H1 (cell line): ENCODE results near the gene MCOLN3. TPM values are rescaled to one million over a fixed set of nuclear protein-coding genes. Genes with fewer than 3 reads are reported as not detected.

Experiments used
- CTCF ChIA-PET: fragments of 300-600 bp; sonication (Branson Sonifier 250); formaldehyde crosslinking; loops from one replicate; lab custom pipeline; 2021; ENCODE audit not compliant: partially characterized antibody; lab: Charles Lee
- POLR2A ChIA-PET: fragments of 300-600 bp; sonication (Branson Sonifier 250); formaldehyde crosslinking; loops from one replicate; lab custom pipeline; 2021; ENCODE audit warnings: inconsistent platforms; ENCODE audit not compliant: partially characterized antibody; lab: Charles Lee
- DNase-seq, 2 experiments: peaks; one replicate each; pipeline versions ENCODE4 v3.0.0 to v3.0.0-alpha.2; 2010 to 2022; ENCODE audit warnings: low spot score in 2 of 2, low read depth in 1 of 2, mixed read lengths in 1 of 2
- FAIRE-seq: peaks from 2 replicates; lab custom pipeline; 2011; peaks lifted over from hg19 to GRCh38; lab: Jason Lieb, UNC
- H2AFZ ChIP-seq: 2 replicates; pipeline ENCODE4 v1.8.1; 2012; ENCODE audit warnings: low read length, inconsistent platforms
- H2AK5ac ChIP-seq: 2 replicates; pipeline ENCODE4 v1.6.1; 2013; ENCODE audit warnings: low read depth, low read length
- H2BK120ac ChIP-seq: replicated peaks from 2 replicates; pipeline ENCODE3; 2013; ENCODE audit warnings: low read depth, low read length, inconsistent platforms
- H2BK12ac ChIP-seq: 2 replicates; pipeline ENCODE4 v1.6.1; 2013; ENCODE audit warnings: low read depth, low read length
- H2BK15ac ChIP-seq: 2 replicates; pipeline ENCODE4 v1.6.1; 2013; ENCODE audit warnings: low read length
- H2BK20ac ChIP-seq: 2 replicates; pipeline ENCODE4 v1.6.1; 2013; ENCODE audit warnings: low read length
- H2BK5ac ChIP-seq: 2 replicates; pipeline ENCODE4 v1.6.1; 2013; ENCODE audit warnings: low read depth, low read length
- H3K14ac ChIP-seq: 2 replicates; pipeline ENCODE4 v1.6.1; 2013; ENCODE audit warnings: inconsistent platforms; ENCODE audit not compliant: insufficient read length
- H3K18ac ChIP-seq: 2 replicates; pipeline ENCODE4 v1.6.1; 2013; ENCODE audit warnings: low read length; ENCODE audit errors: extremely low read depth
- H3K23ac ChIP-seq: 2 replicates; pipeline ENCODE4 v1.6.1; 2013; ENCODE audit warnings: inconsistent platforms; ENCODE audit not compliant: insufficient read length
- H3K23me2 ChIP-seq: 2 replicates; pipeline ENCODE4 v1.6.1; 2013; ENCODE audit warnings: low read depth, low read length
- H3K27ac ChIP-seq: 2 replicates; pipeline ENCODE4 v1.6.1; 2011; ENCODE audit warnings: low read depth, low read length, inconsistent platforms
- H3K27me3 ChIP-seq, 4 experiments: replicated peaks in 1 of 4; 1 replicate in 1 of 4; 2 replicates in 3 of 4; pipeline versions ENCODE4 v1.6.1 to v1.8.1; 2011 to 2013; ENCODE audit warnings: low read length in 3 of 4, mild to moderate bottlenecking in 3 of 4, inconsistent platforms in 2 of 4, mixed read lengths in 2 of 4, moderate library complexity in 1 of 4; ENCODE audit not compliant: control insufficient read depth in 3 of 4, insufficient read depth in 3 of 4; ENCODE audit errors: extremely low read depth in 1 of 4
- H3K36me3 ChIP-seq, 4 experiments: 2 replicates each; pipeline versions ENCODE4 v1.6.1 to v1.8.1; 2011 to 2013; ENCODE audit warnings: mild to moderate bottlenecking in 4 of 4, low read length in 3 of 4, moderate library complexity in 2 of 4, control low read depth in 1 of 4, inconsistent platforms in 1 of 4; ENCODE audit not compliant: insufficient read depth in 4 of 4, control insufficient read depth in 2 of 4
- H3K4ac ChIP-seq: replicated peaks from 2 replicates; pipeline ENCODE3; 2013; ENCODE audit warnings: low read length, low read depth, mixed read lengths, inconsistent platforms; ENCODE audit not compliant: insufficient read length
- H3K4me1 ChIP-seq, 4 experiments: replicated peaks in 1 of 4; 1 replicate in 1 of 4; 2 replicates in 3 of 4; pipeline versions ENCODE4 v1.6.1 to v1.8.1; 2011 to 2013; ENCODE audit warnings: low read length in 3 of 4, inconsistent platforms in 2 of 4, mixed read lengths in 1 of 4; ENCODE audit not compliant: insufficient read depth in 4 of 4, control insufficient read depth in 3 of 4
- H3K4me2 ChIP-seq, 2 experiments: 2 replicates each; pipeline versions ENCODE4 v1.6.1 to v1.8.1; 2011 to 2013; ENCODE audit warnings: low read depth in 2 of 2, low read length in 2 of 2, control low read depth in 1 of 2, inconsistent platforms in 1 of 2, mild to moderate bottlenecking in 1 of 2; ENCODE audit not compliant: insufficient read depth in 1 of 2
- H3K4me3 ChIP-seq, 4 experiments: fragments of 200-600, 300-600 bp in 1 of 4; sonication (generic), shearing (Covaris generic), sonication (Bioruptor Twin) in 1 of 4; 2 replicates each; pipeline versions ENCODE4 v1.5.1 to v1.8.1; 2011 to 2016; ENCODE audit warnings: low read length in 4 of 4, low read depth in 3 of 4, control low read depth in 2 of 4, inconsistent platforms in 2 of 4, mild to moderate bottlenecking in 2 of 4, mixed read lengths in 1 of 4, moderate library complexity in 1 of 4; ENCODE audit not compliant: insufficient read depth in 2 of 4; ENCODE audit errors: extremely low read depth in 1 of 4
- H3K56ac ChIP-seq: replicated peaks from 2 replicates; pipeline ENCODE3; 2013; ENCODE audit warnings: low read depth, mild to moderate bottlenecking, mixed read lengths, low read length, inconsistent platforms; ENCODE audit not compliant: insufficient read length
- H3K79me1 ChIP-seq: 2 replicates; pipeline ENCODE4 v1.6.1; 2013; ENCODE audit warnings: low read depth, low read length, control low read depth
- H3K79me2 ChIP-seq, 2 experiments: 2 replicates each; pipeline versions ENCODE4 v1.6.1 to v1.8.1; 2012 to 2013; ENCODE audit warnings: low read length in 2 of 2, mild to moderate bottlenecking in 2 of 2, inconsistent platforms in 1 of 2; ENCODE audit not compliant: insufficient read depth in 2 of 2, control insufficient read depth in 1 of 2
- H3K9ac ChIP-seq, 4 experiments: replicated peaks in 1 of 4; 1 replicate in 1 of 4; 2 replicates in 3 of 4; pipeline versions ENCODE4 v1.6.1 to v1.8.1; 2011 to 2013; ENCODE audit warnings: low read depth in 3 of 4, low read length in 3 of 4, control low read depth in 2 of 4, mild to moderate bottlenecking in 2 of 4, moderate library complexity in 2 of 4, inconsistent platforms in 1 of 4; ENCODE audit errors: extremely low read depth in 1 of 4
- H3K9me3 ChIP-seq, 2 experiments: 2 replicates each; pipeline versions ENCODE4 v1.6.1 to v1.8.1; 2012 to 2013; ENCODE audit warnings: mild to moderate bottlenecking in 2 of 2, moderate library complexity in 2 of 2, control low read depth in 1 of 2, inconsistent platforms in 1 of 2, low read depth in 1 of 2, low read length in 1 of 2, mixed read lengths in 1 of 2; ENCODE audit not compliant: insufficient read depth in 2 of 2
- H4K20me1 ChIP-seq, 2 experiments: replicated peaks in 1 of 2; 2 replicates each; pipeline versions ENCODE3 to v1.8.1; 2011 to 2013; ENCODE audit warnings: inconsistent platforms in 2 of 2, low read length in 2 of 2, mild to moderate bottlenecking in 1 of 2; ENCODE audit not compliant: insufficient read depth in 2 of 2, control insufficient read depth in 1 of 2
- H4K5ac ChIP-seq: 2 replicates; pipeline ENCODE4 v1.6.1; 2013; ENCODE audit warnings: low read length, low read depth, mixed read lengths, inconsistent platforms; ENCODE audit not compliant: insufficient read length
- H4K8ac ChIP-seq: 2 replicates; pipeline ENCODE4 v1.8.0; 2013; ENCODE audit warnings: mild to moderate bottlenecking, moderate library complexity, low read length, inconsistent platforms; ENCODE audit not compliant: insufficient read depth; ENCODE audit errors: extremely low read depth
- H4K91ac ChIP-seq: replicated peaks from 2 replicates; pipeline ENCODE3; 2013; ENCODE audit warnings: low read length, mixed read lengths, inconsistent platforms; ENCODE audit not compliant: insufficient read length
- CHD2 ChIP-seq: IDR thresholded peaks from 2 replicates; pipeline ENCODE4 v1.6.1; 2012; ENCODE audit warnings: low read length, improper control_type of control experiment
- NANOG ChIP-seq: IDR thresholded peaks from 2 replicates; pipeline ENCODE4 v1.6.1; 2011; ENCODE audit warnings: low read length, low read depth, mild to moderate bottlenecking, inconsistent platforms; ENCODE audit not compliant: insufficient read depth, poor library complexity, severe bottlenecking
- SIRT6 ChIP-seq: IDR thresholded peaks from one replicate; pipeline ENCODE4 v1.7.1; 2012; ENCODE audit warnings: low read length, inconsistent platforms
- SRF ChIP-seq: IDR thresholded peaks from 2 replicates; pipeline ENCODE4 v1.6.1; 2011; ENCODE audit warnings: mild to moderate bottlenecking, low read depth, low read length, moderate library complexity
- WGBS, 2 experiments: shearing (Covaris generic) in 1 of 2; methylation state at CpG; one replicate each; pipeline versions ENCODE4 v1.1.6 to v1.1.7; 2013 to 2015; ENCODE audit warnings: low lambda C conversion rate in 2 of 2, mixed read lengths in 2 of 2, inconsistent platforms in 1 of 2, low coverage in 1 of 2, missing lambda C conversion rate in 1 of 2; ENCODE audit not compliant: insufficient replicate concordance in 2 of 2, insufficient coverage in 1 of 2, insufficient read length in 1 of 2; ENCODE audit errors: extremely low coverage in 1 of 2, missing lambda C conversion rate in 1 of 2; 5-methylcytosine and 5-hydroxymethylcytosine counted together
- polyA plus RNA-seq, 7 experiments: library from polyadenylated mRNA; depleted of rRNA in 3 of 7; stranded (reverse) in 5 of 7; unstranded in 2 of 7; fragments of >200 nt in 5 of 7; fragments of 200-250 nt in 2 of 7; gene quantifications; 1 replicate in 5 of 7; 2 replicates in 1 of 7; 4 replicates in 1 of 7; pipeline versions ENCODE4 v1.2.1 to v1.2.3, GENCODE V29; 2011 to 2013; ENCODE audit warnings: missing spikeins in 2 of 7, mixed read lengths in 2 of 7
- total RNA-seq: library from RNA; stranded (reverse); fragmentation: NEBNext Ultra II Directional; extraction: Animal tissue kit (Norgen Biotek cat#: 25700); gene quantifications from 2 replicates; pipeline ENCODE4 v1.2.1, GENCODE V29; 2021

The MCOLN3 gene
- total and polyA plus RNA-seq, 2 of the 8 experiments (the other 6 are each of a cell fraction or from before 2014, with no cell fraction given) = 3.8 to 4.9 TPM

DNA sequence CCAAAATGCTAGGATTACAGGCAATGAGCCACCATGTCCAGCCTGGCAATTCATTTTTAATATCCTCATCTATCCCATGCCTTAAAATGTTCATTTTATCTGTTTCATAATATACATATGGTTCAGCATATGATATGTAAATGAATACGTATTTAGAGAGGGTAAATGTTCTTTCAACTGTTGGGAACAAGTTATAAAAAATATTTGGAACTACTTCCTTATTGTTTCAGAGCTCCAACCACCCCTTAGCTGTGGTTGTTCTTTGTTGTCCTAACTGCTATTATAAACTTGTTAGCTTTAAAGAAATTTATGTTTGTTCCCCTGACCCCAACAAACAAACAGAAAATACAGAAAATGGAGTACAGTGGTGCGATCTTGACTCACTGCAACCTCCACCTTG is 65.9 kb downstream of the MCOLN3 start:
- Histone ChIP-seq H3K14ac (no peak overlapping the region), H3K9ac (no peak overlapping the region), H4K20me1 (no peaks in the 10 kb centered on the region), H3K23me2 (no peaks in the 10 kb centered on the region; the same call in 1 of the 2 replicates), H2AFZ (no peak overlapping the region), H3K18ac (no peak overlapping the region), H3K79me2 (no peaks in the 10 kb centered on the region), H3K56ac (no peak overlapping the region), H4K91ac (no peak overlapping the region), H3K4me2 (no peak overlapping the region), H2BK15ac (no peak overlapping the region), H3K79me1 (no peaks in the 10 kb centered on the region), H3K36me3 (no peaks in the 10 kb centered on the region), H3K4me3 (no peak overlapping the region), H3K9me3 (no peaks in the 10 kb centered on the region), H3K27me3 (no peaks in the 10 kb centered on the region), H2BK12ac (no peak overlapping the region), H4K8ac (no peak overlapping the region), H2AK5ac (no peak overlapping the region), H2BK5ac (no peak overlapping the region), H3K4ac (no peak overlapping the region), H4K5ac (no peak overlapping the region), H2BK20ac (no peak overlapping the region), H3K4me1 (no peaks in the 10 kb centered on the region), H3K23ac (no peak overlapping the region), H3K27ac (no peak overlapping the region), H2BK120ac (no peak overlapping the region)
- FAIRE-seq (no peak), DNase-seq (no peak)
- WGBS, 2 experiments = 85% methylated on average over 2 of the region's 2 CpGs; no CpG with 5 or more reads in 1 of the 2 experiments
- CTCF ChIA-PET = interaction anchor here (0.6 to 1.0 kb wide), 2 partner anchors 10 to 276 kb away, joined by 3 read pairs; no protein-coding TSS in a partner anchor
- POLR2A ChIA-PET = no interaction called here
- TF ChIP-seq CHD2 = no peak
- TF ChIP-seq SRF = no peak
- no peak for TF ChIP-seq NANOG
- no peak for TF ChIP-seq SIRT6
